ENCODE results near the gene SLC39A7. TPM values are rescaled to one million over a fixed set of nuclear protein-coding genes. Genes with fewer than 3 reads are reported as not detected.

Gene SLC39A7
- total RNA-seq, 6 experiments from 2014 or later: 215 to 240 (median 225) TPM

DNA sequence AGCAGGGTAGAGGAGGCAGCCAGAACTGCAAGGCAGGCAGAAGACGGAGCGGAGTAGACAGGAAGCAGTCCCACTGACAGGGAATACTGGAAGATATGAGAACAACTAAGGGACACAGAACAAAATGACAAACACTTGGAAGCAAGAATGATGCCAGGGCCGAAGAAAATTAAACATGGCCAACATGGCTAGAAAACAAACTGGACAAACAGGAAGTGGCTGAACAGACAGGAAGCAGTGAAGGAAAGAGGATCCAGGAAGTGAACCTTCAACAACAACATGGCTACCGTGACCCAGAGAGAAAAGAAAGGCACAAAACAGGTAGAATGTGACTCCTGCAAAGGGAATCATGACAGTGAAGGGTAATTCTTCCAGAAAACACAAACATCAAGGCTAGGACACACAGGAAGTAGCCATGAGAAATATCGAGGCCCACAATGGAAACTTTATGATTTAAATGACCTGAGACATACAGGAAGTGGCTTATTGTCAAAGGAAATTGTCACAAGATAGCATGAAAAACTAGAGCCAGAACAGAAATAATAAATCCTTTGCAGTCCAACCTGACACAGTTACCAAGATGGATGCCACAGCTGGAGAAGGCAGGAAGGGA, 17.5 kb upstream of the SLC39A7 start:
- TF ChIP-seq, protein P1, sequence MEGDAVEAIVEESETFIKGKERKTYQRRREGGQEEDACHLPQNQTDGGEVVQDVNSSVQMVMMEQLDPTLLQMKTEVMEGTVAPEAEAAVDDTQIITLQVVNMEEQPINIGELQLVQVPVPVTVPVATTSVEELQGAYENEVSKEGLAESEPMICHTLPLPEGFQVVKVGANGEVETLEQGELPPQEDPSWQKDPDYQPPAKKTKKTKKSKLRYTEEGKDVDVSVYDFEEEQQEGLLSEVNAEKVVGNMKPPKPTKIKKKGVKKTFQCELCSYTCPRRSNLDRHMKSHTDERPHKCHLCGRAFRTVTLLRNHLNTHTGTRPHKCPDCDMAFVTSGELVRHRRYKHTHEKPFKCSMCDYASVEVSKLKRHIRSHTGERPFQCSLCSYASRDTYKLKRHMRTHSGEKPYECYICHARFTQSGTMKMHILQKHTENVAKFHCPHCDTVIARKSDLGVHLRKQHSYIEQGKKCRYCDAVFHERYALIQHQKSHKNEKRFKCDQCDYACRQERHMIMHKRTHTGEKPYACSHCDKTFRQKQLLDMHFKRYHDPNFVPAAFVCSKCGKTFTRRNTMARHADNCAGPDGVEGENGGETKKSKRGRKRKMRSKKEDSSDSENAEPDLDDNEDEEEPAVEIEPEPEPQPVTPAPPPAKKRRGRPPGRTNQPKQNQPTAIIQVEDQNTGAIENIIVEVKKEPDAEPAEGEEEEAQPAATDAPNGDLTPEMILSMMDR (IDR thresholded peaks at IDR 0.05): no peak
- peaks cover 10% of the 10 kb centered on the region; the same call in 1 of the 2 replicates for H3K4me1 Mint-ChIP-seq (ENCODE audit: low read depth)
- peaks cover 11% of the 10 kb centered on the region for H3K27me3 Mint-ChIP-seq (ENCODE audit: insufficient read depth)
- no peaks in the 10 kb centered on the region for H3K9me3 Mint-ChIP-seq
- H3K27ac Mint-ChIP-seq: no peak overlapping the region
- no peak overlapping the region for H3K4me3 Mint-ChIP-seq
- peaks cover 7% of the 10 kb centered on the region; the same call in 1 of the 2 replicates for H3K36me3 Mint-ChIP-seq (ENCODE audit: low read depth)
- no peak for DNase-seq

DNA sequence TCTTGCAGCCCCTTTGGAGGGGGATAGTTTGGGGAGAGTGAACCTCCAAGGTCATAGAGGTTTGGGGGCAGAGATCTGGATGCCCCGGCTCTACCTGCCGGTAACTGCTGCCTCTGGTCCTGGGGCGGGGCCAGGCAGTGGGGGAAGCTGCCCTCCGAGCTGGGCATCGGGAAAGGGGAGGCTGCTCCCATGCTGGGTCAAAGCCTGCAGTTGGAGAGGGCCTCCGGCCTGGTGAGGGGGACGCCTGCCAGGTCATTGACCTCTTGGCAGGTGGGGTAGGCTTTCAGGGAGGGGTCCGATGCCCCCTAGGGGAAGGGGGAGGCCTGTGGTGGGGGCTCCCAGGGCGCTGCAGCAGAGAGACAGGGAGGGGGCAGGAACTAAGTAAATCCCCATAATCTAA, 15.5 kb upstream of the SLC39A7 start:
- peaks cover 12% of the 10 kb centered on the region for H3K27me3 Mint-ChIP-seq (ENCODE audit: insufficient read depth)
- TF ChIP-seq, protein P1 (IDR thresholded peaks at IDR 0.05): no peak
- H3K27ac Mint-ChIP-seq: no peak overlapping the region
- no peak overlapping the region for H3K4me3 Mint-ChIP-seq
- no peaks in the 10 kb centered on the region for H3K9me3 Mint-ChIP-seq
- peaks cover 10% of the 10 kb centered on the region; the same call in 1 of the 2 replicates for H3K4me1 Mint-ChIP-seq (ENCODE audit: low read depth)
- no peak for DNase-seq
- peaks cover 7% of the 10 kb centered on the region; the same call in 1 of the 2 replicates for H3K36me3 Mint-ChIP-seq (ENCODE audit: low read depth)

DNA sequence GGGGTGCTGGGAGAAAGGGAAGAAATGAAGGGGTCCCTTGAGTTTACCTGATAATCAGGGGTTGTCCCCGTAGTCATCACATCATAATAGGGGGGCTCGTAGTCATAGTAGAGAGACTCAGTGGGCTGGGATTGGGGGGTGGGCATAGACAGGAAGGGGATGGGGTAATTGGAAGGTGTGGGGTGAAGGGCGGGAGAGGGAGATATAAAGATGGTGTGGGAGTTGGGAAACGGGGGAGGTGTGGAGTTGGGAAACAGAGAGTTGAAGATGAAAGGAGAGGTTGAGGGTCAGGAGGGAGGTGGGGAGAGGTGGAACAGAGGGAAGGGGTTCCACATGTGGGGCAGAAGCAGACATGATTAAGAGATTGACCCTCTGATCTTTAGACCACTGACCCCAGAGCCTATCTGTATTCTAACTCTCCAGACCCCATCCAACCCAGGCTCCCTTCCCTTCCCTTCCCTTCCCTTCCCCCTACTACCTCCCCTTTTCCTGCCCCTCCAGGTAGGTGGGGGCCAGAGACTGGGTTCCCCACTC, 14.9 kb upstream of the SLC39A7 start:
- Mint-ChIP-seq H3K4me1 (ENCODE audit: low read depth) (peaks cover 10% of the 10 kb centered on the region; the same call in 1 of the 2 replicates), H3K36me3 (ENCODE audit: low read depth) (peaks cover 7% of the 10 kb centered on the region; the same call in 1 of the 2 replicates), H3K27me3 (ENCODE audit: insufficient read depth) (peaks cover 16% of the 10 kb centered on the region), H3K27ac (no peak overlapping the region), H3K9me3 (no peaks in the 10 kb centered on the region), H3K4me3 (no peak overlapping the region)
- TF ChIP-seq, protein P1 (IDR thresholded peaks at IDR 0.05): no peak
- DNase-seq: no peak

GRCh38 chr6:33187809-33188208, 12.9 kb upstream of the SLC39A7 start:
- Mint-ChIP-seq H3K4me1 (ENCODE audit: low read depth) (peaks cover 10% of the 10 kb centered on the region; the same call in 1 of the 2 replicates), H3K9me3 (no peaks in the 10 kb centered on the region), H3K27ac (no peak overlapping the region), H3K27me3 (ENCODE audit: insufficient read depth) (peaks cover 19% of the 10 kb centered on the region), H3K4me3 (no peak overlapping the region), H3K36me3 (ENCODE audit: low read depth) (peaks cover 5% of the 10 kb centered on the region; the same call in 1 of the 2 replicates)
- no peak for DNase-seq
- TF ChIP-seq, protein P1 (IDR thresholded peaks at IDR 0.05): no peak

DNA sequence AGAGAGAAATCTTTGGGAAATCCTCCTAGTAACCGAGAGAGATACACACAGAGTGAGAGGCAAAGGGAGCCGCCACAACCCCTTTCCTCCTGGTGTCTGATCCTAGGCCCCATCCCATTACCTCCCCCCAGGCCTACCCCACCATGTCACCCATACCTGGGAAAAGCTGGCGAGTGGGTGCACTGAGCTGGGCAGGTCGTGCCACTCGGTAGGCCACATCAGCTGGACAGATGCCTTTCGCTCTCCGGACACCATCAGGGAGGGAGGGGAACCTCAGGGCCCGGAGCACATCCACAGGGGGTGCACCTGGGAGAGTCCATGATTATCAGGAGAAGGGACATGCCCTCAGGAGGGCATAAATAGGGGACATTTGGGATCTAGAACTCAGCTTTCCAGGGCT, 11.5 kb upstream of the SLC39A7 start:
- Mint-ChIP-seq H3K4me1 (ENCODE audit: low read depth) (no peaks in the 10 kb centered on the region), H3K36me3 (ENCODE audit: low read depth) (no peaks in the 10 kb centered on the region)

More for the DNA sequence above, 11.5 kb upstream of the SLC39A7 start:
- TF ChIP-seq, protein P1 (IDR thresholded peaks at IDR 0.05): no peak
- no peak for DNase-seq
- peaks cover 22% of the 10 kb centered on the region for H3K27me3 Mint-ChIP-seq (ENCODE audit: insufficient read depth)
- H3K9me3 Mint-ChIP-seq: no peaks in the 10 kb centered on the region
- no peak overlapping the region for H3K4me3 Mint-ChIP-seq
- H3K27ac Mint-ChIP-seq: no peak overlapping the region

Measured in HFFc6 (cell line).